ENCODE measurements around the gene EIF3F. TPM values are rescaled to one million over a fixed set of nuclear protein-coding genes. Genes with fewer than 3 reads are reported as not detected.
A peak's percentile ranks its signal among the peaks of the same experiment; 100 is the strongest.
"Not testable (repeated sequence)": the region's sequence is repeated elsewhere in the genome, so short reads cannot be mapped to it uniquely, and the experiment has no call there.

The EIF3F gene
- total RNA-seq, 1 donor from 2014 or later: 90.1 TPM

DNA sequence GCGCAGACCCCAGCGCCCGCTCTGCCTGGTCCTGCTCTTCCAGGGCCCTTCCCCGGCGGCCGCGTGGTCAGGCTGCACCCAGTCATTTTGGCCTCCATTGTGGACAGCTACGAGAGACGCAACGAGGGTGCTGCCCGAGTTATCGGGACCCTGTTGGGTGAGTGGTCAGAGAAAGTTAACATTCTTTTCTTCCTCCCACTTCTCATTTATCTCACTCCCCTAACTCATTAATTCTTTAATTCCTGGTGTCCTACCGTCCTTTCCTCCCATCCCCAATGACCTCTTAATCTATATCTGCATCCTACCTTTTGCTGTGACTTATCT, 385 bp downstream of the EIF3F start:
- ATAC-seq; DNase-seq (ENCODE audit: low spot score): not testable (repeated sequence)

- ATAC-seq: no peak
- DNase-seq (ENCODE audit: low spot score): no peak
Observed at GRCh38 chr11:7994581-7995278, 7.6 kb downstream of the EIF3F start.

DNA sequence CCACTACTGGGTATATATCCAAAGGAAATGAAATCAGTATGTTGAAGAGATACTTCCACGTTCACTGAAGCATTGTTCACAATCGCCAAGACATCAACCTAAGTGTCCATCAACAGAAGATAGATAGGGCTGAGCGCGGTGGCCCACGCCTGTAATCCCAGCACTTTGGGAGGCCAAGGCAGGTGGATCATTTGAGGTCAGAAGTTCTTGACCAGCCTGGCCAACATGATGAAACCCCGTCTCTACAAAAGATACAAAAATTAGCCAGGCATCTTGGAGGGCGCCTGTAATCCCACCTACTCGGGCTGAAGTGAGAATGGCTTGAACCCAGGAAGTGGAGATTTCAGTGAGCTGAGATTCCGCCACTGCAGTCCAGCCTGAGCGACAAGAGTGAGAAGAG, 12.7 kb downstream of the EIF3F start:
- DNase-seq (ENCODE audit: low spot score) (no peak), ATAC-seq (no peak)

DNA sequence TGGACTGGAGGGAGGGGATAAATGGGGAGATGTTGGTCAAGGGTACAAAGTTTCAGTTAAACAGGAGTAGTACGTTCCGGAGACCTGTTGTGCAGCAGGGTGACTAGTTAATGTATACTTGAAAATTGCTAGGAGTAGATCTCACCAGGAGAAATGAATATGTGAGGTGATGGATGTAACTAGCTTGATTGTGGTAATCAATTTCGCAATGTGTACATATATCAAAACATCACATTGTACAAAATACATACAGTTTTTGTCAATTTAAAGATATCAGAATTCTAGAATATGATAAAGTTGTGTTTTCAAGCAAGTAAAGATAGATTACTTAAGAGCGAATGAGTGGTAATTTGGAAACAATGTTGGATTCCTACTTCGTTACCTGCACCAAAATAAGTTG, 13.3 kb downstream of the EIF3F start:
- no peak for ATAC-seq
- no peak for DNase-seq (ENCODE audit: low spot score)

DNA sequence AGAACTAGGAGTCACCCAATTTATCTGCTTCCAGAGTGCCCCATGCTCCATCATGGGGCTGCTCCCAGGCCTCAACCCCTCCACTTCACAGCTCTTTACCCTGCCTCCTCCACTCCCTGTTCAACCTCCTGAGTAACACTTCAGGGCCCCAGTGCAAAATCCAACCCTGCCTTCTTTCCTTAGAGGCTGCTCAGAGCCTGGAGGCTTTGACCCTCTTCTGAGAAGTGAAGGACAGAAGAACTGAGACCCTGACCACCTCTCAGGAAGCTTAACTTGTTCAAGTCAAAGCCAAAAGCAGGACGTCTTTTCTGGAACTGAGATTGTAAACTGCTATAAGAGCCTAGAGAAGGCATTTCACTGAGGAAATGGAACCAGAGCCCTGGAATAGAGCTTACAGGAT, 15.5 kb downstream of the EIF3F start:
- no peak for DNase-seq (ENCODE audit: low spot score)
- no peak for ATAC-seq

DNA sequence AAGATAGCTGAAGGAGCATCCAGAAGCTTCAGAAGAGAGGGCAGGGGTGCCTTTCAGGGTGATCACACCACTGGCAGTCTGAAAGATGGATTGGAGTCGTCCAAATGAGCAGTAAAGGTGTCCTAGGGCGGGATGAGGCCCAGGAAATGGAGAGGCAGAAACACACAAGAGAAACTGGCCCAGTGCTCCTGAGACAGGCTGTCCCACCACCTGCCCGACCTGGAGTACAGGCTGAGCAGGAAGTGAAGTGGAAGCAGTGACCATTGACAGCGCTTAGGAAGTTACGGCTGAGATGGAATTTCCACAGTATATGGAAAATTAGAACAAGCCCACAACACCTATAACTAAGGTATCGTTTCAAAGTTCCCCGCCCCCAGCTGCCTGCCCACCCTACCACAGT, 16.1 kb downstream of the EIF3F start:
- no peak for ATAC-seq
- no peak for DNase-seq (ENCODE audit: low spot score)

GRCh38 chr11:8004008-8004407, 16.9 kb downstream of the EIF3F start:
- no peak for ATAC-seq
- no peak for DNase-seq (ENCODE audit: low spot score)

DNA sequence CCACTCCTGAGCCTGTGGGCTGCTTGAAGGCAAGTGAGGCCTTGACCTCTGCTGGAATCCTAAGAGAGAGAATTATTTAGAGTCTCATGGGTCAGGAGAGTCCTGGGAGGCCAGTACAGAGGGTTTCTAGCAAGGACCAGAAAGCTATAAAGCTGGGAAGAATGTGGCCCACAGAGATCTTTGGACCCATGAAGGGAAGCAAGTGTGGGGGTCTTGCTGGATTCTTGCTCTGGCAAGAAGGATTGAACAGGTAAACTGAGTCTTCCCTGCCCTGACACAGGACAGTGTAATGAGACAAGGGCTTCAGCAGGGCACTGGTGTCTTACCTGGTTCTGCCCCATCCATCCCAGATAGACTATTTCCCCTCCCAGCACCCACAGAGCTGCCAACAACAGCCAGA, 18.4 kb downstream of the EIF3F start:
- ATAC-seq (no peak), DNase-seq (ENCODE audit: low spot score) (no peak)

GRCh38 chr11:8006349-8006977, 19.3 kb downstream of the EIF3F start:
- ATAC-seq (peak; percentile 98), DNase-seq (ENCODE audit: low spot score) (peak; percentile 65)

DNA sequence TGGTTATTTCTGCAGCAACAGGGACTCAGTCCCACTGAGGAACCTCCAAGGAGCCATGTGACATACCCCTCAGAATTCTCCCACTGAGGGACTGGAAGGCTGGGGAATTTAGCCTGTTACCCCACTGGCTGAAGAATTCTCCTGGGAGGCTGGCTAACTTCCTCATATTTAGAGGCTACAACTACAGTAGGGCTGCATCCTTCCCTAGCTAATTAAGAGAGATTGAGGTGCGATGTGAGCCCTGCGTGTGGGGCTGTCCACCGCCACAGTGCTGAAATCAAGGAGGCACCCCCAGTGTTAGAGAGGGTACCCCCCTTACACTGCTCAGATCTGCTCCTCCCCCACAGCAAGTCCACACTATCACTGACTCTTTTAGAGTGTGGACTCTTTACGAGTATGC, 21.1 kb downstream of the EIF3F start:
- DNase-seq (ENCODE audit: low spot score): peak; percentile 12
- no peak for ATAC-seq

DNA sequence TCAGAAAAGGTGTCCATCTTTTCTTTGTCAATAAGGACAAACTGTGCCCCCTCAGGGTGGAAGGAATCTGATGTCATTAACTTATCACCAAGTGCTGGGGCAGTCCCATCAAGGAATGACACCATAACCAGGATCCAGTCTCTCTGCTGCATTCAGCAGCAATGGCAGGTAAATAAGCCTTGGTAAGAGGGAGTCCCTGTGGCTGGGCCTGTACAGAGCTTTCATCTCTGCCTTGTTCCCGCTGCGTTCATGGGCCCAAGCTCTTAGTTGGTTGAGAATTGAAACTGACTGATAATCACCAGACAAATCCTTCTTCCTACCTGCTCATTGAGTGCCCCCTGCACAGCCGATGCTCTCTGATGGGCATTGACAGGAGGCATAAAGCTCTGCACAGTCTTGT, 22.7 kb downstream of the EIF3F start:
- no peak for ATAC-seq
- peak; percentile 6 for DNase-seq (ENCODE audit: low spot score)

GRCh38 chr11:8011371-8011770, 24.2 kb downstream of the EIF3F start:
- ATAC-seq (no peak), DNase-seq (ENCODE audit: low spot score) (no peak)

GRCh38 chr11:8011981-8012444, 24.9 kb downstream of the EIF3F start:
- DNase-seq (ENCODE audit: low spot score) (peak; percentile 11), ATAC-seq (no peak)

- ATAC-seq (no peak), DNase-seq (ENCODE audit: low spot score) (peak; percentile 7)
Observed at GRCh38 chr11:8013833-8014232, 26.7 kb downstream of the EIF3F start.

GRCh38 chr11:8015753-8016239, 28.7 kb downstream of the EIF3F start:
- DNase-seq (ENCODE audit: low spot score) (no peak), ATAC-seq (no peak)

DNA sequence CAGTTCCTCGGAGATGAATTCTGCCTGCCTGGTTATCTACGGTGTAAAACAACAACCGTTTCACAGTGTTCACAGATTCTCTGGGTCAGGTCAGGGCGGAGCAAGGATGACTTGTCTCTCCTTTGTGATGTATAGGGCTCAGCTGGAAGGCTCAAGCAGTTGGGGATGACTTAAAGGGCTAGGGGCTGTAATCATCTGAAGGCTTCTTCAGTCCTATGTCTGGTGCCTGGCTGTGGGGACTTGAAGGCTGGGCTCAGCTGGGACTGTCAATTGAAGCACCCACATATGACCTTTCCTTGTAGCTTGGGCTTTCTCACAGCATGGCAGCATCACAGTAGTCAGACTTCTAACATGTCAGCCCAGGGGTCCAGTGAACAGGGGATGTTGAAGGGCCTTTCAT, 29.3 kb downstream of the EIF3F start:
- ATAC-seq: no peak
- no peak for DNase-seq (ENCODE audit: low spot score)

DNA sequence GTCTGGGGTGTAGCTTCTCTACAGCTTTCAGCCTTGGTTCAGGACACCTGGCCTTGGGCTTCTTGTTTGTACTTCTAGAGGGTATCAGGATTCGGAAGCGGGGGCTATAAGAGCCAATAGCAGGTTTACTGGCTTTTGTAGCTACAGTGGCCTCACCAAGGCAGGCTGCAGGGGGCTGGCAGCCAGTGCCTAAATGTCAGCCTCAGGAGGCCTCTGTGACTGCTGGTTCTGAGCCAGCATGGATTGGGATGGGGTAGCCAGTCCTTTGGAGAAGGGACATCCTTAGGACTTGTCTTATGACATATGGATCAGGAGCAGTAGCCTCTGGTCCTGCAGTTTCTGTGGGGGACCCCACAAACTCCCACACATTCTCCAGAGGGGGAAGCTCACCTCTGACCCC, 29.9 kb downstream of the EIF3F start:
- DNase-seq (ENCODE audit: low spot score): peak; percentile 32
- no peak for ATAC-seq

GRCh38 chr11:8017894-8018483, 30.9 kb downstream of the EIF3F start:
- no peak for ATAC-seq
- peak; percentile 32 for DNase-seq (ENCODE audit: low spot score)

- ATAC-seq (peak; percentile 61), DNase-seq (ENCODE audit: low spot score) (peak; percentile 55)
Observed at GRCh38 chr11:8018484-8019313, 31.6 kb downstream of the EIF3F start.

GRCh38 chr11:8019314-8020243, 32.4 kb downstream of the EIF3F start:
- ATAC-seq: peak; percentile 64
- peak; percentile 44 for DNase-seq (ENCODE audit: low spot score)
